ENCODE results near the gene CBARP. TPM values are rescaled to one million over a fixed set of nuclear protein-coding genes. Genes with fewer than 3 reads are reported as not detected.
A peak's percentile ranks its signal among the peaks of the same experiment; 100 is the strongest.

CBARP gene
- total RNA-seq, 1 donor from 2014 or later, result 7.6 TPM

DNA sequence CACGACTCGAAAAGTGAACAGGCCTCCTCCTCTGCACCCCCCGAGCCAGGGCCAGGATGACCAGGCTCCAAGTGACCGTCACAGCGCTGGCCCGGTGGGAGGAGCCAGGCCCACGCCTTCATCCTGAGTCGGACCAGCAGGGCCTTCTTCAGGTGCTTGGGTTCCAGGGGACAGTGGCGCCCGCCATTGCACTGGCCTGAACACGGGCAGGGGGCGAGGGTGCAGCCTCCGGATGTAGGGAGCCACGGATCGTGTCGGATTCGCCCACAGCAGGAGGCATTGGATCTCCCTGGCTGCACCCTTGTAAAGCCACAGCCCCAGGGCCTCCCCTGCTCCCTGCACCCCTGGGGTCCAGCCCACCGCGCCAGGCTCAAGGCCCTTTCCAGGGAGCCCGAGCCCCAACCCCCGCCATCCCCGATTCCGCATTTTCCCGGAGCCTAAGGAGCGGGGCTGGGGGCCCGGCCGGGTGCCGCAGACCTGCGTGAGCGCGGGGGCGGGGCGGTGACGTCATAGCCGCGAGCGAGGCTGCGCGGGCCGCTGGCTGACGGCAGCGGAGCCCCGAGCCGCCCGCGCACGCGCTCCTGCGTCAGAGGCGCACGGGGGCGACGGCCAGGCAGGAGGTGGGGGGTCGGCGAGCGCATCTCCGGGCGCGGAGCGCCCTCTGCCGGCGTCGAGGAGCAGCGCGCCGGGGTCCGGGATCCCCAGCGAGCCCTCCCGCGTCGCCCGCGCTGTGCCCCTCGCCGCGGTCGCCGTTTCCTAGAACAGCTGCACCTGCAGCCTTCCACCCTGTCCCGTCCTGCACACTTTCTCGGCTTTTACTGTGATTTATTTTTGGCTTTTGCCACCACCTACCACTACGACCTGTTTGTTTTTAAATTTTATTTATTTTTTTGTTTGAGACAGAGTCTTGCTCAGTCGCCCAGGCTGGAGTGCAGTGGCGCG, 2.3 kb upstream of the CBARP start:
- TF ChIP-seq, protein P1, sequence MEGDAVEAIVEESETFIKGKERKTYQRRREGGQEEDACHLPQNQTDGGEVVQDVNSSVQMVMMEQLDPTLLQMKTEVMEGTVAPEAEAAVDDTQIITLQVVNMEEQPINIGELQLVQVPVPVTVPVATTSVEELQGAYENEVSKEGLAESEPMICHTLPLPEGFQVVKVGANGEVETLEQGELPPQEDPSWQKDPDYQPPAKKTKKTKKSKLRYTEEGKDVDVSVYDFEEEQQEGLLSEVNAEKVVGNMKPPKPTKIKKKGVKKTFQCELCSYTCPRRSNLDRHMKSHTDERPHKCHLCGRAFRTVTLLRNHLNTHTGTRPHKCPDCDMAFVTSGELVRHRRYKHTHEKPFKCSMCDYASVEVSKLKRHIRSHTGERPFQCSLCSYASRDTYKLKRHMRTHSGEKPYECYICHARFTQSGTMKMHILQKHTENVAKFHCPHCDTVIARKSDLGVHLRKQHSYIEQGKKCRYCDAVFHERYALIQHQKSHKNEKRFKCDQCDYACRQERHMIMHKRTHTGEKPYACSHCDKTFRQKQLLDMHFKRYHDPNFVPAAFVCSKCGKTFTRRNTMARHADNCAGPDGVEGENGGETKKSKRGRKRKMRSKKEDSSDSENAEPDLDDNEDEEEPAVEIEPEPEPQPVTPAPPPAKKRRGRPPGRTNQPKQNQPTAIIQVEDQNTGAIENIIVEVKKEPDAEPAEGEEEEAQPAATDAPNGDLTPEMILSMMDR (IDR thresholded peaks at IDR 0.05), result peak; percentile 92
- Mint-ChIP-seq H3K27me3 (ENCODE audit: low read depth) (no peaks in the 10 kb centered on the region), H3K4me3 (ENCODE audit: unreplicated experiment) (peak overlapping the region; percentile 49), H3K36me3 (ENCODE audit: low read depth) (no peaks in the 10 kb centered on the region), H3K9me3 (ENCODE audit: low read depth) (no peaks in the 10 kb centered on the region), H3K27ac (ENCODE audit: unreplicated experiment) (peak overlapping the region; percentile 17), H3K4me1 (ENCODE audit: low read depth) (peaks cover 35% of the 10 kb centered on the region)
- no peak for DNase-seq (ENCODE audit: low spot score)

DNA sequence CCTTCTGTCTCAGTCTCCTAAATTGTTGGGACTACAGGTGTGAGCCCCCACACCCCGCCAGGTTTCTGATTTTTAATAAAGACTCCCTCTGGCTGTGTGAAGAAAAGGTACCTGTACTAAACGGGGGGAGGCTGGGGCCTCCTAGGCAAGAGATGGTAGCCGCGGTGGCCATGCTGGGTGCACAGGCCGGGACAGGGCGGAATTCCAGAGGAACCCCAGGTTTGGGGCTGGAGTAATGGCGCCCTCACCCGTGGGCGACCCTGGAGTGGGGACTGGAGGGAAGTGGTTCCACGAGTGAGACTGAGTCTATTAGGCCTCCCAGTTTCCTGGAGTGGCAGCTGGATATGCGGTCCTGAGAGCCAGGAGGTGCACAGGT, 1.6 kb upstream of the CBARP start:
- no peak for DNase-seq (ENCODE audit: low spot score)
- Mint-ChIP-seq H3K36me3 (ENCODE audit: low read depth) (no peaks in the 10 kb centered on the region), H3K9me3 (ENCODE audit: low read depth) (no peaks in the 10 kb centered on the region), H3K4me3 (ENCODE audit: unreplicated experiment) (peak overlapping the region; percentile 69), H3K27me3 (ENCODE audit: low read depth) (no peaks in the 10 kb centered on the region), H3K4me1 (ENCODE audit: low read depth) (peaks cover 30% of the 10 kb centered on the region), H3K27ac (ENCODE audit: unreplicated experiment) (peak overlapping the region; percentile 36)
- TF ChIP-seq, protein P1 (IDR thresholded peaks at IDR 0.05), result no peak

DNA sequence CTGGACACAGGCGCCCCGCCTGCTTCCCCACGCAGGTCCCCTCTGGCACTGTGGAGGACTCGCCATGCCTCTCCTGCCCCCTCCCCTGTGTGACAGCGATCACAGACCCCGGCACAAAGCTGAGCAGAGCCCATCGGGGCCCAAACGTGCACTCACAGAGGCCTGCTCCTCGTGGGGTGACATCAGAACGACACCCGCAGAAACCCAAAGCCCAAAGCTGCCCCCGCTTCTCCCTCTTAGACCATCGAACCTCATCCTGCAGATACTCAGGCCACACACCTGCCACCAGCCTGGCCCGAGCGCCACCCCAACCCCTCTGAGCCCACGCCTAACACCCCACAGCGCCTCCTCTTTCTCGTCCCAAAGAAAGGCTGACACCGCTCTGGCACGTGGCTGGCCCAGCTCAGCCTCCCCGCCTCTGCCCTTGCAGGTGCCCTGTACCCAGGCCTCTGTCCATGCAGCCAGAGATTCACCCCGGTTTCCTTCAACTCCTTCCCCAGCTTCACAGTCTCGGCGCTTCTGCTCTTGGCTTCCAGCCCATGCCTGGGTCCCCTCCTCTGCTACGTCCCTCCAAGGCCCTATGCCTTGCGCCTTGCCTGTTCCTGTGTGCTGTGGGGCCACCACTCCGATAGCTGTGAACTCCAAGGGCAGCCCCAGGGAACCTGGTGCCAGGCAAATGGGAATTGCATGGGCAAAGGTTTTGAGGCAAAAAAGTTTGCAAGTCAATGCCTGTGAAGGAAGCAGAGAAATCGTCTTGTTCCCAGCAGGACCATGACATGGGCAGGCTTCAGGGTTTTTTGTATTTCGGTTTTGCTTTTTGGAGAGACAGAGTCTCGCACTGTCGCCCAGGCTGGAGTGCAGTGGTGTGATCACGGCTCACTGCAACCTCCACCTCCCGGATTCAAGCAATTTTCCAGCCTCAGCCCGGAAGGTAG, 831 bp upstream of the CBARP start:
- H3K4me3 Mint-ChIP-seq (ENCODE audit: unreplicated experiment), result peak overlapping the region; percentile 69
- no peaks in the 10 kb centered on the region for H3K27me3 Mint-ChIP-seq (ENCODE audit: low read depth)
- H3K36me3 Mint-ChIP-seq (ENCODE audit: low read depth), result no peaks in the 10 kb centered on the region
- peak overlapping the region; percentile 69 for H3K27ac Mint-ChIP-seq (ENCODE audit: unreplicated experiment)
- H3K4me1 Mint-ChIP-seq (ENCODE audit: low read depth), result peaks cover 29% of the 10 kb centered on the region
- H3K9me3 Mint-ChIP-seq (ENCODE audit: low read depth), result no peaks in the 10 kb centered on the region
- no peak for DNase-seq (ENCODE audit: low spot score)
- TF ChIP-seq, protein P1 (IDR thresholded peaks at IDR 0.05), result no peak

DNA sequence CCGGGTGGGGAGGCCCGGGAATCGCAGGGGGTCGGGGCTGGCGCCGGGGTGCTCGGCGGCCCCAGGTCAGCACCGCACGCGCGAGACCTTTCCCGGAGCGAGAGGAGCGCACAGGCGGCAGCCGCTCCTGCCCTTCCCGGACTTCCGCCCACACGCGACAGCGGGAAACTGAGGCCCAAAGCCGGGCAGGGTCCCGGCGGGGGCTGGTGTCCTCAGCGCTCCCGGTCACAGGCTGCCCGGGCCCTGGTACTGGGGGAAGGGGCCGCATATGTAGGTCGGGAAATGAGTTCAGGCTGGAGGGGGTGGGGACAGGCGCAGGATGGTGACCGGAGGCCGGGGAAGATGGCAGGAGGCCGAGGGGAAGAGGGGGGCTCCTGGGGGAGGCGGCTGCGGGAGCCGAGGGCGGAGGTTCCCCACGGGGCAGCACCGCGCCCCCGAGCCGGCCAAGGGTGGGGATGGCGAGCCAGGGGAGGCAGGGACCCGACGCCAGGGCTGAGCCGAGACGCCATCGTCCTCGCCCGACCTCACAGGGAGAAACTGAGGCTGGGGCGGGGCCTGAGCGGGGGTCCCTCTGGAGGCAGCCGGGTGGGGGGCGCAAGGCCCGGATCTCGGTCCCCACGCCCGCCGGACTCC, 662 bp downstream of the CBARP start:
- Mint-ChIP-seq H3K9me3 (ENCODE audit: low read depth) (no peaks in the 10 kb centered on the region), H3K4me1 (ENCODE audit: low read depth) (peaks cover 22% of the 10 kb centered on the region), H3K27ac (ENCODE audit: unreplicated experiment) (no peak overlapping the region), H3K27me3 (ENCODE audit: low read depth) (no peaks in the 10 kb centered on the region), H3K36me3 (ENCODE audit: low read depth) (no peaks in the 10 kb centered on the region), H3K4me3 (ENCODE audit: unreplicated experiment) (peak overlapping the region; percentile 65)
- DNase-seq (ENCODE audit: low spot score), result no peak
- TF ChIP-seq, protein P1 (IDR thresholded peaks at IDR 0.05), result no peak
